Right lung (tissue), 10 donors: ENCODE data around the gene FLNA. TPM values are rescaled to one million over a fixed set of nuclear protein-coding genes. Genes with fewer than 3 reads are reported as not detected.
A peak's percentile ranks its signal among the peaks of the same experiment; 100 is the strongest.

Experiments
- DNase-seq, 2 donors: peaks; one replicate each; pipeline ENCODE4 v3.0.0-alpha.2; 2013
- long read RNA-seq, 8 donors: transcript quantifications; one replicate each; lab custom pipeline, GENCODE V29; 2026
- polyA plus RNA-seq, 5 donors: library from polyadenylated mRNA; unstranded; fragments of 120-200 nt; gene quantifications; one replicate each; pipeline versions ENCODE4 v1.2.1 to v1.2.3, GENCODE V29; 2013; ENCODE audit warnings: inconsistent platforms in 1 of 5, low replicate concordance in 1 of 5; ENCODE audit not compliant: insufficient read length in 5 of 5, insufficient read depth in 1 of 5

The FLNA gene, protein sequence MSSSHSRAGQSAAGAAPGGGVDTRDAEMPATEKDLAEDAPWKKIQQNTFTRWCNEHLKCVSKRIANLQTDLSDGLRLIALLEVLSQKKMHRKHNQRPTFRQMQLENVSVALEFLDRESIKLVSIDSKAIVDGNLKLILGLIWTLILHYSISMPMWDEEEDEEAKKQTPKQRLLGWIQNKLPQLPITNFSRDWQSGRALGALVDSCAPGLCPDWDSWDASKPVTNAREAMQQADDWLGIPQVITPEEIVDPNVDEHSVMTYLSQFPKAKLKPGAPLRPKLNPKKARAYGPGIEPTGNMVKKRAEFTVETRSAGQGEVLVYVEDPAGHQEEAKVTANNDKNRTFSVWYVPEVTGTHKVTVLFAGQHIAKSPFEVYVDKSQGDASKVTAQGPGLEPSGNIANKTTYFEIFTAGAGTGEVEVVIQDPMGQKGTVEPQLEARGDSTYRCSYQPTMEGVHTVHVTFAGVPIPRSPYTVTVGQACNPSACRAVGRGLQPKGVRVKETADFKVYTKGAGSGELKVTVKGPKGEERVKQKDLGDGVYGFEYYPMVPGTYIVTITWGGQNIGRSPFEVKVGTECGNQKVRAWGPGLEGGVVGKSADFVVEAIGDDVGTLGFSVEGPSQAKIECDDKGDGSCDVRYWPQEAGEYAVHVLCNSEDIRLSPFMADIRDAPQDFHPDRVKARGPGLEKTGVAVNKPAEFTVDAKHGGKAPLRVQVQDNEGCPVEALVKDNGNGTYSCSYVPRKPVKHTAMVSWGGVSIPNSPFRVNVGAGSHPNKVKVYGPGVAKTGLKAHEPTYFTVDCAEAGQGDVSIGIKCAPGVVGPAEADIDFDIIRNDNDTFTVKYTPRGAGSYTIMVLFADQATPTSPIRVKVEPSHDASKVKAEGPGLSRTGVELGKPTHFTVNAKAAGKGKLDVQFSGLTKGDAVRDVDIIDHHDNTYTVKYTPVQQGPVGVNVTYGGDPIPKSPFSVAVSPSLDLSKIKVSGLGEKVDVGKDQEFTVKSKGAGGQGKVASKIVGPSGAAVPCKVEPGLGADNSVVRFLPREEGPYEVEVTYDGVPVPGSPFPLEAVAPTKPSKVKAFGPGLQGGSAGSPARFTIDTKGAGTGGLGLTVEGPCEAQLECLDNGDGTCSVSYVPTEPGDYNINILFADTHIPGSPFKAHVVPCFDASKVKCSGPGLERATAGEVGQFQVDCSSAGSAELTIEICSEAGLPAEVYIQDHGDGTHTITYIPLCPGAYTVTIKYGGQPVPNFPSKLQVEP (N-terminal part only)
- 100 to 1,000 TPM; 349 to 757 (median 422) TPM for polyA plus RNA-seq
- long read RNA-seq, donor 1, full-length matches to known transcripts: 24 of 3,732 reads
- long read RNA-seq, donor 1, partial matches to known transcripts: 3,536 of 3,732 reads
- long read RNA-seq, donor 1, other reads (novel, unspliced or antisense): 172 of 3,732 reads
- long read RNA-seq, donor 2, full-length matches to known transcripts: 9 of 44 reads
- long read RNA-seq, donor 2, partial matches to known transcripts: 35 of 44 reads
- long read RNA-seq, donor 2, other reads (novel, unspliced or antisense): 0 of 44 reads
- long read RNA-seq, donor 3, full-length matches to known transcripts: 20 of 122 reads
- long read RNA-seq, donor 3, partial matches to known transcripts: 102 of 122 reads
- long read RNA-seq, donor 3, other reads (novel, unspliced or antisense): 0 of 122 reads
- long read RNA-seq, donor 4, full-length matches to known transcripts: 19 of 4,352 reads
- long read RNA-seq, donor 4, partial matches to known transcripts: 4,254 of 4,352 reads
- long read RNA-seq, donor 4, other reads (novel, unspliced or antisense): 79 of 4,352 reads
- long read RNA-seq, donor 5, full-length matches to known transcripts: 15 of 7,042 reads
- long read RNA-seq, donor 5, partial matches to known transcripts: 6,733 of 7,042 reads
- long read RNA-seq, donor 5, other reads (novel, unspliced or antisense): 294 of 7,042 reads
- long read RNA-seq, donor 6, full-length matches to known transcripts: 21 of 2,588 reads
- long read RNA-seq, donor 6, partial matches to known transcripts: 2,541 of 2,588 reads
- long read RNA-seq, donor 6, other reads (novel, unspliced or antisense): 26 of 2,588 reads
- long read RNA-seq, donor 7, full-length matches to known transcripts: 8 of 4,704 reads
- long read RNA-seq, donor 7, partial matches to known transcripts: 4,542 of 4,704 reads
- long read RNA-seq, donor 7, other reads (novel, unspliced or antisense): 154 of 4,704 reads
- long read RNA-seq, donor 8, transcript FLNA-209 (3 exons, 1,026 nt): major isoform, 6 of 18 reads
- long read RNA-seq, donor 8, partial matches to known transcripts: 12 of 18 reads
- long read RNA-seq, donor 8, other reads (novel, unspliced or antisense): 0 of 18 reads

DNA sequence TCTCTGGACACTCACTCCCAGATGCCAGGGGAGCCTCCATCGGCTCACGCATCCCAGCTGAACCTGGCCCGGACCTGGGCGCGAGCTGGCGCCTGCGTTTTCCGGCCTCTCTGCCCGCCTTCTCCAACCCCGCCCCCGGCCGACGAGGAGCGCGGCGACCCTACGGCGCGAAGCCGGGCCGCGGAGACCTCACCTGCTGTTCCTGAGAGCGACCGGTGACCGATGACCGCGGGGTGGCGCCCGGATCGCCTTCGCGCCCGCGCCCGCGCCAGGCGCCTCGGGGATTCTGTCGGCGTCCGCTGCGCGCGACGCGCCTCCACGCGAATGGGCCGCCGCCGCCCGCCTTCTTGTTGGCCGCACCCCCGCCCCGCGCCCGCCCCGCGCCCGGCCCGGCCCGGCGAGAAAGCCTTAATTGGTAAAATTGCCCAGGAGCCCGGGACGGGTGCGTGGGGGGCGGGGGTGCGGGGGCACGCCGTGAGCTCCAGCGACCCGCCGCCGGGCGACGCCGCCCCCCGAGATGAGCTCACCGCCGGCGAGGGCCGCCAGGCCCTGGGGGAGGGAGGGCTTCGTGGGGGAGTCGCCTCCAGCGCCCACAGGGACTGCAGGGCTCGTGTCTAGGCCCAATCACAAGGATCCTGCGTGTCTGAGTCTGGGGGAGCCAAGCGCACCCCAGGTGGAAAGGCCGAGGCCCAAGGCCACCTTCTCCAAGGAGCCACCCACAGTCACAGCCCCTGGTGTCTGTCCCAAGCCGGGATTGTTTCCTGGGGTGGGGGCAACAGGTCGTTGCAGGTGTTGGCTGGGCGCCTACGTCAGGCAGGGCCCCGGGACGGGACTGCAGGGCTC lies at the start of gene FLNA:
Gene FLNA, minus strand, starts transcription at position 322 of the 843 bp plus-strand sequence. CDS start 3,389 bp downstream, outside the sequence.
- no peak for DNase-seq

DNA sequence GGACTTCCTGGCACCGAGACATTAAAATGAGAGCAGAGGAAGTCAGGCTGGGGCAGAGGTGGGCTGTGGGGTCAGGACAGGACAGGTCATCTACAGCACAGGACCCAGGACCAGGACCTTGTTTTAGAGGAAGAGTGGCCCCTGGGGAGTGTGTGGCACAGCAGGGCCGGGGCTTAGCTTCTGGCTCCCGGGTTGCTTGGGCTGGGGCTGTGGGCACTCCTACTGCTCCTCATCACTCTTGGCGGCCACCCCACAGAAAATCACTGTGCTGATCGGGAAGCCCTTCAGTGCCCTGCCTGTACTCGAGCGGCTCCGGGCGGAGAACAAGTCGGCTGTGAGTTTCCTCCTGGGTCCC lies 45.9 kb upstream of the FLNA start:
- DNase-seq: no peak

DNA sequence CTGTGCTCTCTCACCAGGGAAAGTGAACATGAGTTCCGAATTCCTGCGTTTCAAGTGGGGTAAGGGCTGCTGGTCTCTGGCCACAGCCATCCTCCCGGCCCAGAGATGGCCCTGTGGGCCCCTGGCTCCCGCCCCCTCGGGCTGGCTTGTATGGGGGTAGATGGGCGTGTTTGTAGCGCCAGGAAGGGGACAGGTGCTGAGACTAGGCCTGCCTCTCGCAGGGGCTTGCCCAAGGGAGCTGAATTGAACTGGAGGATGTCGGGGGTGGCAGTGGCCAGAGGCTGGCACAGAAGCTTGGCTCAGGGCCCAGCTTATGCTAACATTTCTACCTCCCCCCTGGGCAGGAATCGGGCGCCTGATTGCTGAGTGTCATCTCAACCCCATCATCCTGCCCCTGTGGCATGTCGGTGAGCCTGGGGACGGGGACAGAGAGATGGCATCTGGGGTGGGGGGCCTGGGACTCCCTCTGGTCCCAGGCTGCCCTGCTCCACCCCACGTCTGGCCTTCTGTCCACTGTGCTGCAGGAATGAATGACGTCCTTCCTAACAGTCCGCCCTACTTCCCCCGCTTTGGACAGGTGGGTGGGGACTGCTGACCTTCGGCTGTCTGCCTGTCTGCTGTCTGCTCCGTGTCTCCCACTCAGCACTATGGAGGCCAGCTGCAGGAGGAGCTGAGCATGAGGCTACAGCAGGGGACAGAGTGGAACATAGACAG lies 45.4 kb upstream of the FLNA start:
- no peak for DNase-seq

DNA sequence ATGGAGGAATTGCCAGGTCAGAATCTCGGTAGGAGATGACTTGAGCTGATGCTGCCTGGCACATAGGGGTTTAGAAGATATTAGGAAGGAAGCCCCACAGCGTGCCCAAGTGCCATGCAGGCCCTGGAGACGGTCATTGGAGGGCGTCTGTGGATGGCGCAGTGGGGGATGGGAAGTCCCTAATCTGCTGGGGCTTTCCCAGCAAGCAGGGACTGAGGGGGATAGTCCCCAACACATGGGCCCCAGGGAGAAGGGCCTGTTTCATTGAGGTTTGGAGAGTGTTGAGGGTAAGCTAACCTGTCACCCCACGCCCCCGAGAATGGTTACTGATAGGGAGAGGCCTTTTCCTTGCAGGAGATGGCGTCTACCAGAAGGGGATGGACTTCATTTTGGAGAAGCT lies 44.8 kb upstream of the FLNA start:
- DNase-seq: no peak

DNA sequence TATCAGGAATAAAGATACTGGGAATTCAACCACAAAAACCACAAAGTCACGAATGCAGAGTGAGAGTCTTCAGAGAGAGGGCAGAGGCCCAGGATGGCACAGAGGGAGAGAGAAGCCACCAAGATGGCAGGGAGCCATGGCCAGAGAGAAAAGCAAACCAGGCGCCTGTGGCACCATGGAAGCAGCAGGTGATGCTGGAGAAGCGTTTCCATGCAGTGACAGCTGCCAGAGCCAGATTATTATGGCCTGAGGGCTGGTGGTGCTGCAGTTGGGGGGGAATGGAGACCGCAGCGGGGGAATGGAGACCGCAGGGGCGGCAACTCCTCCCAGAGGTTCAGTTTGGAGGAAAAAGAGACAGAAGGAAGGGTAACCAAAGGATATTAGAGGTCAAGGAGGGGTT lies 42.7 kb upstream of the FLNA start:
- DNase-seq: no peak

DNA sequence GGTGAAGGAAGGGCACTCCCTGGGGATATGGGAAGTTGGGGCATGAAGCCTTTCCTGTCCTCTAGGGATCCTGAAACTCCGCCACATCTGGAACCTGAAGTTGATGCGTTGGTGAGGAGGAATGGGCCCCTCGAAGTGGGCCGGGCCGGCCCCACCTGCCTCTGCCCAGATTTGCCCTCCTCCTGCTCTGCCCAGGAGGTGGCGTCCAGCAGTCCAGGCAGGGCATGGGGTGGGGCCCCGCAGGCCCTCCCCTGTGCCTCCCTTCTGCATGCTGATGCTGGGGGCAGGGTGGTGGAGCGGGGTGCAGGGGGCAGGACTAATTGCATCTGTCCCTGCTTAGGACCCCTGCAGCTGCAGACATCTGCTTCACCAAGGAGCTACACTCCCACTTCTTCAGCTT lies 38.7 kb upstream of the FLNA start:
- DNase-seq: no peak

DNA sequence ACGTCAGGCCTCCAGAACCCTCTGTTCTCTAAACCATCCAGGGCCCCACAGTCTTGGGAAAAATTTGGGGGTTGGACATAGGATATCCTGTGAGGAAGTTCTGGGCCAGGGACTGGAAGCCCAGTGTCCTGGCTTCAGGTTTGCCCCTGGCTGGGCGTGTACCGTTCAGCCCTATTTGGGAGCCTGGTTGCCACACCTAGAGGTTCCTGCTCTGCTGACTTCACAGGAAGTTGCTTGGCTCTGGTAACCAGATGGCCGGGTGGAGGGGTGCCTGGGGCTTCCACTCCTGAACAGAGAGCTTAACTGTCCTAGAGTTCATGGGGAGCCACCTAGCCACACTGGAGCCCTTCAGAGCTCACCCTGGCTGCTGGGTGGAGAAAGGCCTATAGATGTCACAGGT lies 38.0 kb upstream of the FLNA start:
- no peak for DNase-seq

DNA sequence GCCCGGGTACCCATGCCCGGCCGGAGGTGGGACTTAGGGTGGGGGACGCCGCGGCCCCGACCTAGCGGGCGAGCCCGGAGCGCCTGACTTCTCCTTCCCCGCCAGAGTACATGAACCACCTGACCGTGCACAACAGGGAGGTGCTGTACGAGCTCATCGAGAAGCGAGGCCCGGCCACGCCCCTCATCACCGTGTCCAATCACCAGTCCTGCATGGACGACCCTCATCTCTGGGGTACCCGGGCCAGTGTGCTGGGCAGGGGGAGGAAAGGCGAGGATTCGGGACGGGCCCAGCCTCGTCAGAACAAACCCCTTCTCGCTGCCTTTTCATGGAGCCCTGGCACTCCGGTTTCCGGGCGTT lies 37.5 kb upstream of the FLNA start:
- DNase-seq: peak; percentile 36 to 50

DNA sequence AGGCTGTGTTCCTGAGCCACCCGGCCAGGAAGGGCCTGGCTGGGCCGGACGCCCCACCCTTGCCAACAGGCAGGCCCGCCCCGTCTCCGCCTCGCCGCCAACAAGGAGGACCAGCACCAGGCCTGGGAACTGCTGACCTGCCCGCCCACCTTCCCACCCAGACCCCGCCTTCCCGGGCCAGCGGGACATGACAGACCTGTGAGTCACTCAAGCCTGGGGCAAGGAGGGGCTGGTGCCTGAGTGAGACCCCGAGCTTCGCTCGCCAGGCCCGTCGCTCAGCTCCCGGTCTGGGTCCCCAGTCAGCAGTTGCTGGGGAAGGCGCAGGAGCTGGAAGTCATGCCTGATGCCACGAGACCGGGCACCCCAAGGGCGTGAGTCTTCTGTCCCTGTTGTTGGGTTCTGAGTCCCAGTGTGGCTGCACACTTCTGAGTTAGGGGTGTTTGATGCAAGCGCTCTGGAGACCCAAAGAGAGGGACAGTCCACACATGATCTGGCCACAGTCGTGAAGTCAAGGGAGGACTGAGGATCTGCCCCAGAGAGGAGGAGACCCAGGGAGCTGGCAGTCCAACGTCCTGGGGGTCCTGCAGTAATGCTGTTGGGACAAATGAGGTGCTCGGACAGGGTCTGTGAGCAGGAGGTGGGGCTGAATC lies 34.9 kb upstream of the FLNA start, which contains the start of gene DNASE1L1:
Gene DNASE1L1, minus strand, starts transcription at position 33 of the 650 bp plus-strand sequence. CDS start 3,686 bp downstream, outside the sequence.
- no peak for DNase-seq

DNA sequence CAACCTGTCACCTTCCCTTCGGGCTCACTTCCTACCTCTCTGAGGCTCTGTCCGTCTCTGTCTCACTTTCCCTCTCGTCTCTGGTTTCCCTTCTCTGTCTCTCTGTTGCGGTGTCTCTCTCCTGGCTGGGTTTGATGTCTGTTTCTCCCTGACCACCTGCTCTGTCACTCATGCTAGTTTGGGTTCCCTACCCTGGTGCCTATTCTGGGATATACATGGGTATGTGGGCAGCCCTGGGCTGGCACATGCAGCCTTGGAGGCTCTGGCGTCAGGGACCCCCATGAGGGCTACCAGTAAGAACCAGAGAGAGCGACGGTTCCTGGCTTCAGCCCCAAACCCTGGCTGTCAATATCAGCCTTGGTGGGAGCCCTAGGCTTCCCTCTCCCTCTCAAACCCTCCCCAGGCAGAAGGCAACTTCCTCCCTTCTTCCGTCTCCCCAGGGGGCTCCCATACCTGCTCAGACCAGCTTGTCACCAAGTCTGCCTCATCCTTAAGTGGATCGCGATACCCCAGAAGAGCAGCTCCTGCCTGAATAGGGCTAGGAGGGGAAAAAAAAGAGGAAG lies 34.3 kb upstream of the FLNA start:
- DNase-seq: no peak

DNA sequence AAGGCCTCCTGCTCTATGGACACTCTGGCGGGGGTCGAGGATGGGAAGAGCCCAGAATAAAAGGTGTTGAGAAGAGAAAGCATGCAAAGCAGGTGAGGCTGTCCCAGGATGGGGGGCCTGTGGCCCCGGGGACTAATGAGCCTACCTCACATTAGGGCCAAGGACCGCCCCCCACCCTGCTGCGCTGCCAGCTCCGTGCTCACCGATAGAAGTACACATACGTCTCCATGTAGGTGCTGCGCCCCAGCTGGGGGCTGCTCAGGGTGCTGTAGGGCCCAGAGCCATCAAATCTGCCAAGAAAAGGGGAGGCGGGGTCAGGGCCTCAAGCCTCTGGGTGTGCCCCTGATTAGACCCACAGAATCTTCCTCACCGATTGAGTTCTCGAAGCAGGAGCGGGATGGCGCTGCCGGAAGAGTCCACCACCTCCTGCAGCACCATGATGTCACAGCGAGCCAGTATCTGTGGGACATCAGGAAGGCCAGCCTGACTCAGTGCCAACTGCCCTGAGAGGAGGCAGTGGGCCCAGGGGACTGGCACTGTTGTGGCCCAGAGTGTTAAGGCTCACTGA lies 30.3 kb upstream of the FLNA start:
- DNase-seq: no peak

DNA sequence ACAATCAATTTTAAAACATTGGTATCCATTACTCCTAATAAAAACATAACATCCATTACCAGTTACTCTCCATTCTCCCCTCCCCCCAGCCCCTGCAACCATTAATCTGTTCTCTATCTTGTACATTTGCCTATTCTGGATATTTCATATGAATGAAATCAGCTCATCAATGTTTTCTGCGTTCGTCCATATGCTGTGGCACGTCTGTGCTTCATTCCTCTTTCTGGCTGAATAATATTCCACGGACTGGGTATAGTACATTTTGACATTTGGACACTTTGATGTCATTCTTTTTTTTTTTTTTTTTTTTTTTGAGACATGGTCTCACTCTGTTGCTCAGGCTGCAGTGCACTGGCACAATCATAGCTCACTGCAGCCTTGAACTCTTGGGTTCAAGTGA lies 29.4 kb upstream of the FLNA start:
- DNase-seq: no peak

DNA sequence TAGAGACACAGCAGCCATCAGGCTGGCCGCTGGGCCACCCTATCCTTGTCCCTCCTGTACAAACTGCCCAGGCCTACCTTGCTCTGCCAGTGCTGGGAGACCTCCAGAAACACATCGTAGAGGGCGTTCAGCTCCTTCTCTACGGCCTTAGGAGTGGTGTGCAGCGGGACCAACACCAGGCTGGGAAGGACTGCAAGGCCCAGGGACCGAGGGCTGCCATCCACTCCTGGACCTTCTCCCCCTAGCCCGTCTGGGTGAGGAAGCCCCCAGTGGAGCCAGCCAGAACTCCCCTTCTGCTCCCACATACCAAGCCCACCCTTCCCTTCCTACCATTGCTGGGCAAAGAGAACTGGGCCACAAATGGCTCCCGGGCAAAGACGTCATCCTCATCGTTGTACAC lies 28.8 kb upstream of the FLNA start:
- DNase-seq: no peak

DNA sequence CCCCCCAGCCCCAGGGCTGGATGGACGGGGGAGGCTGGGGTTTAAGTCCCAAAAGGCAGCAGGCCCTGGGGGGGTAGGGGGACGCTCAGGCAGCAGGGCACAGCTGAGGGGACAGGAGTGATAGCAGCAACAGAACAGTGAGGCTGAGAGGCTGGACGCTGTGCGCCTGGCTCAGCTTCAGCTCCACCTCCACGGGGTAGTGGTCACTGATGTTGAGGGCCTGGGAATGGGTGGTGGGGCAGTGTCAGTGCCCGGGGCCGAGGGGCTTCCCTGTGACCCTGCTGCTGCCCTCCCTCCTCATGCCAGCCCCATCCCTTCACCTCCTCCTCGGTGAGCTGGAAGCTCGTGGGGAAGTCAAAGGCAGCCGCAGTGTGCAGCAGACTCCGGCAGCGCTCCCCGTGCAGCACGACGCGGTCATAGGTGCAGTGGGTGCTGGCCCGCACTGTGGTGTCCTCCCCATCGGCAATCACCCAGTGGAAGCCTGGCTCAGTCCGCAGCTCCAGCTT lies 28.2 kb upstream of the FLNA start:
- DNase-seq: no peak

DNA sequence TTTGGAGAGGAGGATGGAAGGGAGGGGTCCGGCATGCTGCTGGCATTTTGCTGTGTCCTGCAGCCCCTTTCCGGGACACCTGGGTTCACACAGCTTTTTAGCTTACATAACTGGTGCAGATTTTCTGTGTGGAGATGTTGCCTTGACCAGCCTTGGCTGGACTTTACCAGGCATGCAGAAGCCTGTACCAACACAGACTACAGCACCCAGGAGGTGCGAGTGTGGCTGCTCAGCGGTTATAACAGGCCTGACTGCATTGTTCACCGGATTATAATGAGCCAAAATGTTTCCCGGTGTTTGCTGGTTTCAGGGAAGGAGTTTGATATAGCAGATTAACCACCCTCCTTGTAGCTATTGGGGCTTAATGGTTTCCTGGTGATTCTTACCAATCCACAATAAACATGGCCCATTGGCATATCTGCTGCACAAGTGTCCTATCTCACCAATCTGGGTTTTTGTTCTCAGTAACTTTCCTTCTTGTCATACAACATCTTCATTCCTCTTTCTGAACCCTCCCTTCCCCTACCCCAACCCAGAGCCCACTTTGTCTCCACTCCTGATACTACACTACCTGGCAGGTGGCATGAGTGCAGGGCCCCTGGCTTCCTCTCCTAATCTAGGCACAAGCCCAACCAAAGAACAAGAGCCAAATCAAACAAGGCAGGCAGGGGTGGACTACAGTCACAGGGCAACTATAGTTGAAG lies 27.6 kb upstream of the FLNA start:
- no peak for DNase-seq
